SK-N-MC (cell line): ENCODE measurements around the gene CFAP119.

ENCODE experiments used
- DNase-seq: peaks from one replicate; pipeline ENCODE4 v3.0.0-alpha.2; 2011; ENCODE audit warnings: low read depth, low spot score
- H3K27ac ChIP-seq: fragments of 200-600 bp; sonication (generic); 2 replicates; pipeline ENCODE4 v1.5.1; 2016; ENCODE audit warnings: mixed run types
- H3K36me3 ChIP-seq: fragments of 200-600 bp; sonication (generic); 2 replicates; pipeline ENCODE4 v1.6.1; 2017; ENCODE audit warnings: antibody characterized with exemption, low read length, mixed read lengths; ENCODE audit not compliant: insufficient read depth
- H3K4me3 ChIP-seq: fragments of 200-600 bp; sonication (generic); 2 replicates; pipeline ENCODE4 v1.5.1; 2016
- H3K9ac ChIP-seq: fragments of 200-600 bp; sonication (generic); 2 replicates; pipeline ENCODE4 v1.8.0; 2017; ENCODE audit warnings: mixed run types, mixed read lengths; ENCODE audit not compliant: insufficient read length
- H3K9me3 ChIP-seq: fragments of 200-600 bp; sonication (generic); 2 replicates; pipeline ENCODE4 v1.6.1; 2017; ENCODE audit warnings: low read depth, mild to moderate bottlenecking, antibody characterized with exemption, low read length, moderate library complexity, mixed read lengths
- EZH2 ChIP-seq: fragments of 200-600 bp; sonication (generic); IDR thresholded peaks from one replicate; pipeline ENCODE4 v1.6.1; 2017; ENCODE audit warnings: antibody characterized with exemption
- FOXP2 ChIP-seq: optimal IDR thresholded peaks from 2 replicates; pipeline ENCODE3; 2011; ENCODE audit warnings: mild to moderate bottlenecking, moderate library complexity; ENCODE audit not compliant: insufficient read depth; ENCODE audit errors: extremely low read length, control extremely low read depth
- POLR2AphosphoS5 ChIP-seq: IDR thresholded peaks from 2 replicates; pipeline ENCODE4 v1.6.1; 2012; ENCODE audit warnings: mild to moderate bottlenecking, low read depth, low read length, borderline replicate concordance

Gene CFAP119

DNA sequence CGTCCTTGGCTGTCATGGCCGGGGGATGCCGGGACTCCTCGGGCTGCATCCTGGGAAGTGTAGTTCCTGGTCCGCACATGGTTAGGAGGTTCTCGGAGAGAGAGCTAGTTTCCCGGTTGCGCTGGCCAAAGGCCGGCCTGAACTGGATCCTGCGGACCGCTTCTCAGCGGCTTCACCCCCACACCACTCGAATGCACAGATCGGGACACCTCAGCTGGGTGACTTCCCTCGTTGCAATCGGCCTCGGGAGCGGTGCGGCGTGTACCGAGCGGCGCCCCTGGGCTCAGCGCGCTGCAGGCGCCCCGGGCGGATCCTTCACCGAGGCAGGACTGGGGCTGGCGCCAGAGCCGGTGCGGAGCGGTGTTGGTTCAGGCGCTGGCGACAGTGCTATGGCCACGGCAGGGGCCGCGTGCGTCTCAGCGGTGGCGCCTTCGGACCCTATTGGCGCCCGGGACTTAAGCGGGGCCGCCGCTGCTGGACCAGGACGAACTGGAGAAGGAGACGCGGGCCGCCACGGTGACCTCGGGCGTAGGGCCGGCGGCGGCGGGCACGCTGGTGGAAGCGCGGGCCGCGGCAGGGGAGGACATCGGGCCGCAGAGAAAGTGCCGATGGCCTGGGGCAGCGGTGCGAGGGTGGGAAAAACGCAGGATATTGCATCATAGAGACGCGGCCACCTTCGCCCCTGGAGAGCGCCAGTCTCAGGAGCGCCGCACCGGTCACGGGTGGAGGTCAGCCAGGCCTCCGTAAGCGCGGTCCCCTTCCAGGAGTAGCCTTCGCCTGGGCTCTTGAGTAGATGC, 13.7 kb upstream of the CFAP119 start:
- DNase-seq: peak; percentile 16
- H3K9ac ChIP-seq: peak overlapping the region; percentile 87
- TF ChIP-seq EZH2 (no peak), POLR2AphosphoS5 (peak; percentile 93)
- H3K4me3 ChIP-seq: peak overlapping the region; percentile 82
- peaks cover 26% of the 10 kb centered on the region; the same call in 1 of the 2 replicates for H3K36me3 ChIP-seq
- H3K27ac ChIP-seq: peak overlapping the region; percentile 89
- no peaks in the 10 kb centered on the region for H3K9me3 ChIP-seq

DNA sequence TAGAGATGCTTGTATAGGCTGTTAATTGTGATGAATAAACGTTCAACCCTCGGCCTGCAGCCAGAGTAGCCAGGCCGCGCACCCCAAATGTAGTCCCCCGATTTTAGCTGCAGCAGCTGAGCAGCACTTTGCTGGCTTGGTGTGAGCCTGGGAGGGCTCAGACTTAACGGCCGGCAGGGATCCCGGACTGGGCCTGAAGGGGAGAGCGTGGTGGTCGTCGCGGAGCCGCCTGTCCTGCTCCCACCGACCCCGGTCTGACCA, 13.2 kb upstream of the CFAP119 start:
- Histone ChIP-seq H3K4me3 (peak overlapping the region; percentile 82), H3K36me3 (peaks cover 31% of the 10 kb centered on the region; the same call in 1 of the 2 replicates), H3K27ac (peak overlapping the region; percentile 89), H3K9me3 (no peaks in the 10 kb centered on the region), H3K9ac (peak overlapping the region; percentile 87)
- DNase-seq: no peak
- no peak for TF ChIP-seq FOXP2
- TF ChIP-seq POLR2AphosphoS5: no peak
- no peak for TF ChIP-seq EZH2

DNA sequence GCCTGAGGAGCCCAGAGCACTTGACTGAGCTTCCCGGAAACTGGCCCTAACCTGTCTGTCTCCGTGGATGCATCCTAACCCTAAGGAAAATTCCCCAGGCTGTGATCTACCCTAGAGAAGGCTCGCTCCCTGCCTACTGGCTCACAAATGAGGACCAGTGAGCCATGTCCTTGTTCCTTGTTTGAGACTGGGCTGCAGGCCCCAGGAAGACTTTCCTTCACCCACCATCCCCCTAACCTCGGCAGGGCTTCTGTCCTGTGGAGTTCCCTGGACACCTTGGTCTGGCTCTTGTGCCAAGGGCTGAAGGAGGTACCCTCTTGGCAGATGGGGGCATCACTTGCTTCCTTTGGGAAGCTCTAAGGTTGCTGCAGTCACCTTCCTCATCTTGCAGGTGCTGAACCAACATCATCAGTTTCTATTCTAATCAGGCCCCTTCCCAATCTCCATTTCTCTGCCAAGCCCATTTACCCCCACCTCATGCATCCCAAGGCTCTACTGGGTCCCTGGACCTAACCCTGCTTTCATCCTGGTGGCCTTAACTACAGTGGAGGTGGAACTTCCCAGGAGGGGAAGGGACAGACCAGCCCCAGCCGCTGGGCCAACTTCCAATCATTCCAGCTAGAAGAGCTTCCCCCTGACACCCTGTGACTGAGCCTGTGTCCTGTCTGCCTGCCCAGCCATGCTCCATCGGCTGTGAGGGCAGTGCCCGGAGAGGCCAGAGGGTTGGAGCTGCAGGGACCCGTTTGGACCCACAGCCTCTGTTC, 12.7 kb upstream of the CFAP119 start:
- no peak for DNase-seq
- Histone ChIP-seq H3K36me3 (peaks cover 35% of the 10 kb centered on the region; the same call in 1 of the 2 replicates), H3K9ac (no peak overlapping the region), H3K4me3 (peak overlapping the region; percentile 82), H3K27ac (peak overlapping the region; percentile 89; the same call in 1 of the 2 replicates), H3K9me3 (no peaks in the 10 kb centered on the region)
- TF ChIP-seq EZH2: no peak

DNA sequence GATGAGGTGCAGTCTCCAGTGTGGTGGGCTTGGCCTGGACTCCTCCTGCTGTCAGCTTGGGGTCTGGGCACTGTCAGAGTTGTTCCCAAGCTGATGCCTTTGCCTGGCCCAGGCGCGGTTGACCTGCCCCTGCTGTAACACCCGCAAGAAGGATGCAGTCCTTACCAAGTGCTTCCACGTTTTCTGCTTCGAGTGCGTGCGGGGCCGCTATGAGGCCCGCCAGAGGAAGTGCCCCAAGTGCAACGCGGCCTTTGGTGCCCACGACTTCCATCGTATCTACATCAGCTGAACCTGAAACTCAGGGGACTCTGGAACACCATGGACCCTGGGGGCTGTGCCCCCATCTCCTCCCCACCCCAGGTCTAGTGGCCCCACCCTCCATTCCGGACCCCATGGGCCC, 12.0 kb upstream of the CFAP119 start:
- TF ChIP-seq POLR2AphosphoS5: no peak
- no peak for TF ChIP-seq FOXP2
- TF ChIP-seq EZH2: no peak
- no peak overlapping the region for H3K9ac ChIP-seq
- peaks cover 43% of the 10 kb centered on the region; the same call in 1 of the 2 replicates for H3K36me3 ChIP-seq
- H3K9me3 ChIP-seq: no peaks in the 10 kb centered on the region
- H3K4me3 ChIP-seq: no peak overlapping the region
- no peak for DNase-seq
- H3K27ac ChIP-seq: no peak overlapping the region

DNA sequence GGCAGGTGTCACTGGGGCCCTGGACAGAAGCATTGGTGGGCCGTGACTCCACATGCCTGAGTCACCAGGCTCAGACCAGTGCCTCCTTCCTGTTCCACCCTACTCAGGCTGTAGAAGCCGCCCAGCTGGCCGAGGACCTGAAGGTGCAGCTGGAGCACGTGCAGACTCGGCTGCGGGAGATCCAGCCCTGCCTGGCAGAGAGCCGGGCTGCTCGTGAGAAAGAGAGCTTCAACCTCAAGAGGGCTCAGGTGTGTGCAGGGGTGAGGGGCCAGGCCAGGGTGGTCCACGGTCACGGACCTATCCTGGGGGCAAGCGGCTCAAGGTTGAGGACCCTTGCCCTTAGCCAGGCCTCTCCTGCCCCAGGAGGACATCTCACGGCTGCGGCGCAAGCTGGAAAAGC, 9.9 kb upstream of the CFAP119 start:
- Histone ChIP-seq H3K27ac (no peak overlapping the region), H3K36me3 (peaks cover 64% of the 10 kb centered on the region), H3K9me3 (no peaks in the 10 kb centered on the region), H3K9ac (no peak overlapping the region), H3K4me3 (no peak overlapping the region)
- TF ChIP-seq EZH2 (no peak), FOXP2 (no peak), POLR2AphosphoS5 (no peak)
- no peak for DNase-seq

DNA sequence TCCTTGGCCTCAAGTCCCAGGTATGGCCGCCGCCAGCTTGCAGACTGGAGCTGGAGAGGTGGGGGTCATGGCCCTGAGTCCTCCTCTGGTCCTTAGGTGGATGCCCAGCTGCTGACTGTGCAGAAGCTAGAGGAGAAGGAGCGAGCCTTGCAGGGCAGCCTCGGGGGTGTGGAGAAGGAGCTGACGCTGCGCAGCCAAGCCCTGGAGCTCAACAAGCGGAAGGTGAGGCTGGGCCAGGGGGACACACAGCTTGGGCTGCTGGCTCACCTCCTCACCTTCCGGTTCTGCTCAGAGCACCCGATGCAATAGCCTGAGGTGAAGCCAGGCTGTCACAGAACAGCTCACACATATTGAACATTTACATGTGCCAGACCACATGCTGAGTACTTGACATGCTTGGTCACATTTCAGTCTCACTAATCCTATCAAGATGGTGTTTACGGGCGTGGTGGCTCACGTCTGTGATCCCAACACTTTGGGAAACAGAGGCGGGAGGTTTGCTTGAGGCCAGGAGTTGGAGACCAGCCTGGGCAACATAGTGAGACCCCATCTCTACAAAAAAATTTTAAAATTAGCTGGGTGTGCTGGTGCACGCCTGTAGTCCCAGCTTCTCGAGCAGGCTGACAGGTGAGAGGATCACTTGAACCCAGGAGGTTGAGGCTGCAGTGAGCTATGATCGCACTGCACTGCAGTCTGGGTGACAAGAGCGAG, 7.7 kb upstream of the CFAP119 start:
- no peak overlapping the region for H3K27ac ChIP-seq
- no peaks in the 10 kb centered on the region for H3K9me3 ChIP-seq
- H3K4me3 ChIP-seq: no peak overlapping the region
- TF ChIP-seq EZH2 (no peak), FOXP2 (no peak), POLR2AphosphoS5 (no peak)
- peaks cover 86% of the 10 kb centered on the region for H3K36me3 ChIP-seq
- no peak for DNase-seq
- no peak overlapping the region for H3K9ac ChIP-seq

DNA sequence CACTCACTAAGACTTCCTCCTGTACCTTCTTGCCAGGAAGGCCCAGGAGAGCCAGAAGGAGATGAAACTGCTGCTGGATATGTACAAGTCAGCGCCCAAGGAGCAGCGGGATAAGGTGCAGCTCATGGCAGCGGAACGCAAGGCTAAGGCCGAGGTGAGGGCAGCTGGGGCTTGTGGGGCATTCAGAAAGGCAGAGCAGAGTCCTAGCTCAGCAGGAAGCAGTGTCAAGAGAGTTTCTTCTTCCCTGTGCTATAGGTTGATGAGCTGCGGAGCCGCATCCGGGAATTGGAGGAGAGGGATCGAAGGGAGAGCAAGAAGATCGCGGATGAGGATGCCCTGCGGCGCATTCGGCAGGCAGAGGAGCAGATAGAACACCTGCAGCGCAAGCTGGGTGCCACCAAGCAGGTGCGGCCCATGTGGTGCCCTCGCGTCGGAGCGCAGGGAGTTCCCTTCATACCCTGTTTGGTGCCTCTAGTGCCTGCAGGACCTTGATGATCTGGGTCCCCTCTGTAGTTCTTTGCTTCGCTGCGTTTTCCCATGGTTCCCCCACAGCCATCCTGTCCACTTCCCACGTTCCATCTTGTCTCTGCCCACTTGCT, 6.8 kb upstream of the CFAP119 start:
- H3K9ac ChIP-seq: no peak overlapping the region
- no peak overlapping the region for H3K4me3 ChIP-seq
- peaks cover 89% of the 10 kb centered on the region for H3K36me3 ChIP-seq

DNA sequence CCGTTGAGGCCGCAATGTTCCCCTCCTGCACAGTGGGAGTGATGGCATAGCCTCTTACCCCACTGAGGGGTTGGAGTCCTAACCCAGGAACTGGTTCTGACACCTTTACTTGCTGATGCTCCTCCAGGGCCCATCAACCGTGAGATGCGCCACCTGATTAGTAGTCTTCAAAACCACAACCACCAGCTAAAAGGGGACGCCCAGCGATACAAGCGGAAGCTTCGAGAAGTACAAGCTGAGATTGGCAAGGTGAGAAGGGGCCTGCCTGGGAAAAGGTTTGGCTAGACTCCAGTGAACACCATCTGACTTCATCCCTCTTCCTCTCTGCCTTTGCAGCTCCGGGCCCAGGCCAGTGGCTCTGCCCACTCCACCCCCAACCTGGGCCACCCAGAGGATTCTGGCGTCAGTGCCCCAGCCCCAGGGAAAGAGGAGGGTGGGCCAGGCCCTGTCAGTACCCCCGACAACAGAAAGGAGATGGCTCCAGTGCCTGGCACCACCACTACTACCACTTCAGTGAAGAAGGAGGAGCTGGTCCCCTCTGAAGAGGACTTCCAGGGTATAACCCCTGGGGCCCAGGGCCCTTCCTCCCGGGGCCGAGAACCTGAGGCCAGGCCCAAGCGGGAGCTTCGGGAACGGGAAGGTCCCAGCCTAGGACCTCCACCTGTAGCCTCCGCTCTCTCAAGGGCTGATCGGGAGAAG, 6.1 kb upstream of the CFAP119 start:
- TF ChIP-seq FOXP2 (no peak), POLR2AphosphoS5 (no peak), EZH2 (no peak)
- Histone ChIP-seq H3K9me3 (no peaks in the 10 kb centered on the region), H3K4me3 (no peak overlapping the region), H3K9ac (no peak overlapping the region), H3K36me3 (peaks cover 95% of the 10 kb centered on the region), H3K27ac (no peak overlapping the region)
- no peak for DNase-seq

More for the DNA sequence above, 6.8 kb upstream of the CFAP119 start:
- Histone ChIP-seq H3K27ac (no peak overlapping the region), H3K9me3 (no peaks in the 10 kb centered on the region)
- no peak for DNase-seq
- TF ChIP-seq POLR2AphosphoS5 (no peak), EZH2 (no peak), FOXP2 (no peak)
